Mesothelial cell of epicardium (in vitro differentiated cells): Measurements from ENCODE around the gene EFL1. TPM values are rescaled to one million over a fixed set of nuclear protein-coding genes. Genes with fewer than 3 reads are reported as not detected.

Experiments used
- DNase-seq, 2 experiments: peaks; one replicate each; pipeline ENCODE4 v3.0.0; 2021; ENCODE audit warnings: low spot score in 2 of 2; ENCODE audit not compliant: unreplicated experiment in 2 of 2
- H3K27ac Mint-ChIP-seq: 2 replicates; pipeline ENCODE4 v1.8.0; 2021; ENCODE audit warnings: mixed read lengths
- H3K27me3 Mint-ChIP-seq: 2 replicates; pipeline ENCODE4 v1.8.0; 2021; ENCODE audit warnings: low read depth, mixed read lengths
- H3K36me3 Mint-ChIP-seq: 2 replicates; pipeline ENCODE4 v1.8.0; 2021; ENCODE audit warnings: mixed read lengths
- H3K4me1 Mint-ChIP-seq: 2 replicates; pipeline ENCODE4 v1.8.0; 2021; ENCODE audit warnings: mixed read lengths
- H3K4me3 Mint-ChIP-seq: 2 replicates; pipeline ENCODE4 v1.8.0; 2021; ENCODE audit warnings: mild to moderate bottlenecking, moderate library complexity, mixed read lengths
- H3K9me3 Mint-ChIP-seq: 2 replicates; pipeline ENCODE4 v1.8.0; 2021; ENCODE audit warnings: mixed read lengths
- CTCF ChIP-seq: fragments of 200-600 bp; sonication (generic); IDR thresholded peaks from one replicate; pipeline ENCODE4 v1.5.0; 2021; ENCODE audit warnings: antibody characterized with exemption; ENCODE audit not compliant: unreplicated experiment
- total RNA-seq: library from RNA; stranded (reverse); gene quantifications from 3 replicates; pipeline ENCODE4 v1.2.1, GENCODE V29; 2021

The EFL1 gene
- total RNA-seq, 1 donor from 2014 or later = 24.5 TPM

- Mint-ChIP-seq H3K36me3 (peaks cover 6% of the 10 kb centered on the region), H3K27me3 (no peaks in the 10 kb centered on the region), H3K9me3 (no peaks in the 10 kb centered on the region), H3K4me1 (peaks cover 37% of the 10 kb centered on the region), H3K4me3 (no peak overlapping the region), H3K27ac (peak overlapping the region; percentile 87)
- DNase-seq = no peak
- peak; percentile 90 for TF ChIP-seq CTCF
Measured at GRCh38 chr15:82139823-82140268, 122.7 kb downstream of the EFL1 start.

- H3K27me3 Mint-ChIP-seq = no peaks in the 10 kb centered on the region
- H3K4me1 Mint-ChIP-seq = peaks cover 37% of the 10 kb centered on the region
- H3K36me3 Mint-ChIP-seq = peaks cover 6% of the 10 kb centered on the region
Measured at GRCh38 chr15:82138306-82138705, 124.2 kb downstream of the EFL1 start.

GRCh38 chr15:82137261-82137660 lies 125.3 kb downstream of the EFL1 start:
- H3K27me3 Mint-ChIP-seq = no peaks in the 10 kb centered on the region
- H3K27ac Mint-ChIP-seq = no peak overlapping the region
- H3K4me1 Mint-ChIP-seq = peaks cover 34% of the 10 kb centered on the region
- H3K4me3 Mint-ChIP-seq = no peak overlapping the region
- TF ChIP-seq CTCF = no peak
- peaks cover 6% of the 10 kb centered on the region for H3K36me3 Mint-ChIP-seq
- no peaks in the 10 kb centered on the region for H3K9me3 Mint-ChIP-seq
- no peak for DNase-seq

More at GRCh38 chr15:82138306-82138705, 124.2 kb downstream of the EFL1 start:
- no peak for TF ChIP-seq CTCF
- no peak overlapping the region for H3K27ac Mint-ChIP-seq
- no peak overlapping the region for H3K4me3 Mint-ChIP-seq
- no peaks in the 10 kb centered on the region for H3K9me3 Mint-ChIP-seq
- DNase-seq = no peak

- peaks cover 34% of the 10 kb centered on the region for H3K4me1 Mint-ChIP-seq
- no peak overlapping the region for H3K4me3 Mint-ChIP-seq
- no peak overlapping the region for H3K27ac Mint-ChIP-seq
Measured at GRCh38 chr15:82136120-82136519, 126.4 kb downstream of the EFL1 start.

GRCh38 chr15:82135638-82136037 lies 126.9 kb downstream of the EFL1 start:
- H3K9me3 Mint-ChIP-seq = no peaks in the 10 kb centered on the region
- no peaks in the 10 kb centered on the region for H3K27me3 Mint-ChIP-seq
- no peak overlapping the region for H3K27ac Mint-ChIP-seq
- H3K36me3 Mint-ChIP-seq = peaks cover 6% of the 10 kb centered on the region
- TF ChIP-seq CTCF = no peak
- no peak overlapping the region for H3K4me3 Mint-ChIP-seq
- H3K4me1 Mint-ChIP-seq = peaks cover 32% of the 10 kb centered on the region
- DNase-seq = no peak

More at GRCh38 chr15:82136120-82136519, 126.4 kb downstream of the EFL1 start:
- H3K27me3 Mint-ChIP-seq = no peaks in the 10 kb centered on the region
- no peak for DNase-seq
- no peak for TF ChIP-seq CTCF
- H3K9me3 Mint-ChIP-seq = no peaks in the 10 kb centered on the region
- H3K36me3 Mint-ChIP-seq = peaks cover 6% of the 10 kb centered on the region

GRCh38 chr15:82134461-82134860 lies 128.1 kb downstream of the EFL1 start:
- Mint-ChIP-seq H3K4me1 (peaks cover 32% of the 10 kb centered on the region), H3K27me3 (no peaks in the 10 kb centered on the region), H3K4me3 (no peak overlapping the region), H3K36me3 (peaks cover 6% of the 10 kb centered on the region), H3K27ac (no peak overlapping the region), H3K9me3 (no peaks in the 10 kb centered on the region)
- no peak for DNase-seq
- no peak for TF ChIP-seq CTCF
